ENCODE results near the gene ATG4B. TPM values are rescaled to one million over a fixed set of nuclear protein-coding genes. Genes with fewer than 3 reads are reported as not detected.

Gene ATG4B
- total RNA-seq, 1 experiment from 2014 or later: 133 TPM

DNA sequence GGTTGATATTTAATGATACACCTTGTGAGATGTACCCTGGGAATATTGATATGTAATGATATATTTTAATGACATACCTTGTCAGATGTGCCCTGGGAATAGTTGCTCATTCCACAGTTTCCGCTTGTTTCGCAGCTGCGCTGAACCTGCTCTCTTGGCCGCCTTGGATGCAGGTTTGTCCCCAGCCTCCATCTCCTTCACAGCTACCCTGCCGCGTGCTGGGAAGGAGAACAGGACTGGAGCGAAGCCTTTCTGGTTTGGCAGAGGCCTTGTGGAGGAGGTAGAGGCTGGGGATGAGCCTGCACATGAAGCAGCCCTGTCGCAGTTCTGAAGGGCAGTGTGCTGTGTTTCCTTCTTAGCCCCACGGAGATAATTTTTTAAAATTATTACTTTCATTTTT is 14.6 kb downstream of the ATG4B start:
- no peaks in the 10 kb centered on the region for H3K27me3 Mint-ChIP-seq (ENCODE audit: low read depth)
- CTCF ChIA-PET: no interaction called here

More for the DNA sequence above, 14.6 kb downstream of the ATG4B start:
- Mint-ChIP-seq H3K4me1 (peaks cover 23% of the 10 kb centered on the region), H3K4me3 (no peak overlapping the region), H3K36me3 (peaks cover 42% of the 10 kb centered on the region), H3K27ac (no peak overlapping the region), H3K9me3 (no peaks in the 10 kb centered on the region)
- ATAC-seq (no peak), DNase-seq (ENCODE audit: low spot score) (no peak)
- POLR2A ChIA-PET: no interaction called here
- TF ChIP-seq, protein P1, sequence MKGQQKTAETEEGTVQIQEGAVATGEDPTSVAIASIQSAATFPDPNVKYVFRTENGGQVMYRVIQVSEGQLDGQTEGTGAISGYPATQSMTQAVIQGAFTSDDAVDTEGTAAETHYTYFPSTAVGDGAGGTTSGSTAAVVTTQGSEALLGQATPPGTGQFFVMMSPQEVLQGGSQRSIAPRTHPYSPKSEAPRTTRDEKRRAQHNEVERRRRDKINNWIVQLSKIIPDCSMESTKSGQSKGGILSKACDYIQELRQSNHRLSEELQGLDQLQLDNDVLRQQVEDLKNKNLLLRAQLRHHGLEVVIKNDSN (CRISPR knock-in tag; IDR thresholded peaks at IDR 0.05): no peak
- TF ChIP-seq HMGA2 (CRISPR knock-in tag; IDR thresholded peaks at IDR 0.05) (no peak), GTF2I (CRISPR knock-in tag; conservative IDR thresholded peaks at IDR 0.05) (no peak), JUN (CRISPR knock-in tag; IDR thresholded peaks at IDR 0.05) (no peak), ZNF423 (CRISPR knock-in tag; IDR thresholded peaks at IDR 0.05) (no peak), ZBTB43 (CRISPR knock-in tag; IDR thresholded peaks at IDR 0.05) (no peak), TP53 (CRISPR knock-in tag; IDR thresholded peaks at IDR 0.05) (no peak), ZMAT4 (CRISPR knock-in tag; IDR thresholded peaks at IDR 0.05) (no peak), NFYB (CRISPR knock-in tag; conservative IDR thresholded peaks at IDR 0.05; ENCODE audit: low read depth) (no peak), ZNF263 (CRISPR knock-in tag; IDR thresholded peaks at IDR 0.05; ENCODE audit: low read depth) (no peak), OVOL2 (CRISPR knock-in tag; IDR thresholded peaks at IDR 0.05; ENCODE audit: borderline replicate concordance) (no peak), MYBL2 (CRISPR knock-in tag; IDR thresholded peaks at IDR 0.05) (no peak), GRHL2 (CRISPR knock-in tag; IDR thresholded peaks at IDR 0.05; ENCODE audit: insufficient replicate concordance, severe bottlenecking) (no peak), PRRX2 (CRISPR knock-in tag; IDR thresholded peaks at IDR 0.05) (no peak), FOXP4 (CRISPR knock-in tag; IDR thresholded peaks at IDR 0.05) (no peak)
- TF ChIP-seq, protein P2, sequence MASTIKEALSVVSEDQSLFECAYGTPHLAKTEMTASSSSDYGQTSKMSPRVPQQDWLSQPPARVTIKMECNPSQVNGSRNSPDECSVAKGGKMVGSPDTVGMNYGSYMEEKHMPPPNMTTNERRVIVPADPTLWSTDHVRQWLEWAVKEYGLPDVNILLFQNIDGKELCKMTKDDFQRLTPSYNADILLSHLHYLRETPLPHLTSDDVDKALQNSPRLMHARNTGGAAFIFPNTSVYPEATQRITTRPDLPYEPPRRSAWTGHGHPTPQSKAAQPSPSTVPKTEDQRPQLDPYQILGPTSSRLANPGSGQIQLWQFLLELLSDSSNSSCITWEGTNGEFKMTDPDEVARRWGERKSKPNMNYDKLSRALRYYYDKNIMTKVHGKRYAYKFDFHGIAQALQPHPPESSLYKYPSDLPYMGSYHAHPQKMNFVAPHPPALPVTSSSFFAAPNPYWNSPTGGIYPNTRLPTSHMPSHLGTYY (CRISPR knock-in tag; IDR thresholded peaks at IDR 0.05): no peak
- TF ChIP-seq, protein P3, sequence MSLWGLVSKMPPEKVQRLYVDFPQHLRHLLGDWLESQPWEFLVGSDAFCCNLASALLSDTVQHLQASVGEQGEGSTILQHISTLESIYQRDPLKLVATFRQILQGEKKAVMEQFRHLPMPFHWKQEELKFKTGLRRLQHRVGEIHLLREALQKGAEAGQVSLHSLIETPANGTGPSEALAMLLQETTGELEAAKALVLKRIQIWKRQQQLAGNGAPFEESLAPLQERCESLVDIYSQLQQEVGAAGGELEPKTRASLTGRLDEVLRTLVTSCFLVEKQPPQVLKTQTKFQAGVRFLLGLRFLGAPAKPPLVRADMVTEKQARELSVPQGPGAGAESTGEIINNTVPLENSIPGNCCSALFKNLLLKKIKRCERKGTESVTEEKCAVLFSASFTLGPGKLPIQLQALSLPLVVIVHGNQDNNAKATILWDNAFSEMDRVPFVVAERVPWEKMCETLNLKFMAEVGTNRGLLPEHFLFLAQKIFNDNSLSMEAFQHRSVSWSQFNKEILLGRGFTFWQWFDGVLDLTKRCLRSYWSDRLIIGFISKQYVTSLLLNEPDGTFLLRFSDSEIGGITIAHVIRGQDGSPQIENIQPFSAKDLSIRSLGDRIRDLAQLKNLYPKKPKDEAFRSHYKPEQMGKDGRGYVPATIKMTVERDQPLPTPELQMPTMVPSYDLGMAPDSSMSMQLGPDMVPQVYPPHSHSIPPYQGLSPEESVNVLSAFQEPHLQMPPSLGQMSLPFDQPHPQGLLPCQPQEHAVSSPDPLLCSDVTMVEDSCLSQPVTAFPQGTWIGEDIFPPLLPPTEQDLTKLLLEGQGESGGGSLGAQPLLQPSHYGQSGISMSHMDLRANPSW (CRISPR knock-in tag; conservative IDR thresholded peaks at IDR 0.05; ENCODE audit: low read depth): no peak
- TF ChIP-seq, protein P4, sequence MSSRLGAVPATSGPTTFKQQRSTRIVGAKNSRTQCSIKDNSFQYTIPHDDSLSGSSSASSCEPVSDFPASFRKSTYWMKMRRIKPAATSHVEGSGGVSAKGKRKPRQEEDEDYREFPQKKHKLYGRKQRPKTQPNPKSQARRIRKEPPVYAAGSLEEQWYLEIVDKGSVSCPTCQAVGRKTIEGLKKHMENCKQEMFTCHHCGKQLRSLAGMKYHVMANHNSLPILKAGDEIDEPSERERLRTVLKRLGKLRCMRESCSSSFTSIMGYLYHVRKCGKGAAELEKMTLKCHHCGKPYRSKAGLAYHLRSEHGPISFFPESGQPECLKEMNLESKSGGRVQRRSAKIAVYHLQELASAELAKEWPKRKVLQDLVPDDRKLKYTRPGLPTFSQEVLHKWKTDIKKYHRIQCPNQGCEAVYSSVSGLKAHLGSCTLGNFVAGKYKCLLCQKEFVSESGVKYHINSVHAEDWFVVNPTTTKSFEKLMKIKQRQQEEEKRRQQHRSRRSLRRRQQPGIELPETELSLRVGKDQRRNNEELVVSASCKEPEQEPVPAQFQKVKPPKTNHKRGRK (CRISPR knock-in tag; IDR thresholded peaks at IDR 0.05; ENCODE audit: borderline replicate concordance): no peak
- TF ChIP-seq, protein P5, sequence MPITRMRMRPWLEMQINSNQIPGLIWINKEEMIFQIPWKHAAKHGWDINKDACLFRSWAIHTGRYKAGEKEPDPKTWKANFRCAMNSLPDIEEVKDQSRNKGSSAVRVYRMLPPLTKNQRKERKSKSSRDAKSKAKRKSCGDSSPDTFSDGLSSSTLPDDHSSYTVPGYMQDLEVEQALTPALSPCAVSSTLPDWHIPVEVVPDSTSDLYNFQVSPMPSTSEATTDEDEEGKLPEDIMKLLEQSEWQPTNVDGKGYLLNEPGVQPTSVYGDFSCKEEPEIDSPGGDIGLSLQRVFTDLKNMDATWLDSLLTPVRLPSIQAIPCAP (CRISPR knock-in tag; IDR thresholded peaks at IDR 0.05): no peak
